Measurements from ENCODE around the gene FIZ1. TPM values are rescaled to one million over a fixed set of nuclear protein-coding genes. Genes with fewer than 3 reads are reported as not detected.

The FIZ1 gene
- total RNA-seq, 1 experiment from 2014 or later = 21.5 TPM

DNA sequence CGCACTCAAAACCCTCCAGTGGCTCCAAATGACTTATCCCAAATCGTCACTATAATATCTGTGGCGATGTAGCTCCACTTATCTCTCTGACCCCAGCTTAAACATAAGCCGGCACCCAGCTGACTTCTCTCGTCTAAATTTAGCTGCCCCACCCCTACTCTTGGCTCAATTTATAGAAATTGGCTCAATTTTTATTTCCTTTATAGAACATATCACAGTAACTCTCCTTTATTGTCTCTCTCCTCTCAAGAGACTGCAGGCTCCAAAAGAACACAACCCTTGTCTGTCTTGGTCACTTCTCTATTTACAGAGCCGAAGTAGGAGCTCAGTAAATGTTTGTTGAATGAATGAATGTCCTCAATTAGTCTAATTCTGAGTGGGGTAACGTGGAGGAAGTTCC is 24.2 kb upstream of the FIZ1 start:
- Histone ChIP-seq H3K4me1 (ENCODE audit: insufficient read depth, low read length) (no peaks in the 10 kb centered on the region), H2BK120ac (ENCODE audit: low read depth, low read length, poor library complexity, severe bottlenecking) (no peak overlapping the region), H4K5ac (ENCODE audit: insufficient read length, low read depth, low read length) (no peak overlapping the region), H3K56ac (ENCODE audit: insufficient read length, low read depth, low read length) (no peak overlapping the region), H3K23me2 (ENCODE audit: insufficient read length, low read depth, low read length, poor library complexity, severe bottlenecking) (no peaks in the 10 kb centered on the region), H2BK15ac (ENCODE audit: low read depth, low read length) (no peak overlapping the region), H4K8ac (replicated peaks; ENCODE audit: insufficient read length, low read depth, low read length) (no peak overlapping the region), H4K20me1 (ENCODE audit: control insufficient read depth, insufficient read depth, insufficient read length) (no peaks in the 10 kb centered on the region), H3K79me1 (ENCODE audit: insufficient read depth, low read depth, low read length, poor library complexity, severe bottlenecking) (no peaks in the 10 kb centered on the region), H2AK5ac (ENCODE audit: insufficient read length, low read length) (no peak overlapping the region), H3K18ac (ENCODE audit: insufficient read length, low read depth, low read length) (no peak overlapping the region), H3K23ac (ENCODE audit: insufficient read length, low read depth, low read length) (no peak overlapping the region), H3K79me2 (ENCODE audit: insufficient read depth, low read length) (no peaks in the 10 kb centered on the region), H3K27ac (ENCODE audit: insufficient read length, low read depth, low read length) (no peak overlapping the region), H3K9me3 (ENCODE audit: control insufficient read depth, low read depth, low read length) (no peaks in the 10 kb centered on the region), H3K9ac (ENCODE audit: extremely low read depth, insufficient read length, low read length) (no peak overlapping the region), H3T11ph (ENCODE audit: low read length) (no peak overlapping the region), H3K27me3 (ENCODE audit: insufficient read depth, low read length) (no peaks in the 10 kb centered on the region), H2AFZ (ENCODE audit: low read length) (no peak overlapping the region), H3K4me2 (ENCODE audit: insufficient read depth, insufficient read length, low read length) (peak overlapping the region; percentile 27), H3K4ac (ENCODE audit: low read depth, low read length) (no peak overlapping the region), H2BK5ac (ENCODE audit: insufficient read length, low read length) (no peak overlapping the region), H2BK12ac (ENCODE audit: insufficient read length, low read depth, low read length) (no peak overlapping the region), H3K14ac (ENCODE audit: insufficient read depth, low read length) (no peak overlapping the region), H4K91ac (ENCODE audit: insufficient read length, low read depth, low read length) (no peak overlapping the region), H2BK20ac (ENCODE audit: low read depth, low read length, poor library complexity, severe bottlenecking) (no peak overlapping the region)
- Mint-ChIP-seq H3K4me1 (peaks cover 8 to 14% of the 10 kb centered on the region in 2 experiments), H3K4me3 (peak overlapping the region; percentile 85 to 89), H3K36me3 (ENCODE audit: insufficient read depth in 1 of 3, low read depth in 3 of 3) (peaks cover 12 to 25% (median 23%) of the 10 kb centered on the region in 3 experiments; a peak in 6 of 7 replicates), H3K9me3 (no peaks in the 10 kb centered on the region; a peak in 1 of 5 replicates), H3K27me3 (ENCODE audit: low read depth) (peaks cover 4% of the 10 kb centered on the region), H3K27ac (peak overlapping the region in 1 of 3 experiments; percentile 98; a peak in 1 of 7 replicates)
- no peak for TF ChIP-seq CTCF (conservative IDR thresholded peaks at IDR 0.05)
- no CpG with 5 or more reads among the region's 7 CpGs for WGBS (ENCODE audit: extremely low coverage, insufficient read length, low lambda C conversion rate)
- DNase-seq = no peak
